IPS-15b (cell line): ENCODE results near the gene ITGB1BP1.

ENCODE experiments used
- H3K27me3 ChIP-seq: one replicate; pipeline ENCODE4 v1.6.1; 2013; ENCODE audit warnings: low read length; ENCODE audit not compliant: control insufficient read depth, insufficient read depth
- H3K36me3 ChIP-seq: one replicate; pipeline ENCODE4 v1.6.1; 2013; ENCODE audit warnings: low read length; ENCODE audit not compliant: control insufficient read depth, insufficient read depth
- H3K4me1 ChIP-seq: one replicate; pipeline ENCODE4 v1.6.1; 2013; ENCODE audit warnings: mild to moderate bottlenecking, low read length; ENCODE audit not compliant: control insufficient read depth, insufficient read depth
- H3K4me3 ChIP-seq: one replicate; pipeline ENCODE4 v1.5.1; 2013; ENCODE audit warnings: low read depth, low read length
- H3K9ac ChIP-seq: one replicate; pipeline ENCODE4 v1.6.1; 2013; ENCODE audit warnings: low read depth, mild to moderate bottlenecking, low read length
- H3K9me3 ChIP-seq: one replicate; pipeline ENCODE4 v1.6.1; 2013; ENCODE audit warnings: mild to moderate bottlenecking, low read length; ENCODE audit not compliant: control insufficient read depth, insufficient read depth

ITGB1BP1 gene

GRCh38 chr2:9394816-9395215, 28.5 kb downstream of the ITGB1BP1 start:
- H3K9ac ChIP-seq: no peak overlapping the region
- H3K36me3 ChIP-seq: no peaks in the 10 kb centered on the region
- H3K27me3 ChIP-seq: no peaks in the 10 kb centered on the region
- H3K4me1 ChIP-seq: no peaks in the 10 kb centered on the region
- no peak overlapping the region for H3K4me3 ChIP-seq
- no peaks in the 10 kb centered on the region for H3K9me3 ChIP-seq

GRCh38 chr2:9392898-9393765, 30.2 kb downstream of the ITGB1BP1 start:
- Histone ChIP-seq H3K36me3 (no peaks in the 10 kb centered on the region), H3K27me3 (no peaks in the 10 kb centered on the region), H3K4me3 (no peak overlapping the region), H3K9ac (peak overlapping the region; percentile 12), H3K9me3 (no peaks in the 10 kb centered on the region), H3K4me1 (no peaks in the 10 kb centered on the region)

GRCh38 chr2:9391961-9392720, 31.2 kb downstream of the ITGB1BP1 start:
- H3K9ac ChIP-seq: no peak overlapping the region
- no peak overlapping the region for H3K4me3 ChIP-seq
- no peaks in the 10 kb centered on the region for H3K36me3 ChIP-seq

GRCh38 chr2:9390991-9391390, 32.3 kb downstream of the ITGB1BP1 start:
- Histone ChIP-seq H3K9ac (no peak overlapping the region), H3K36me3 (no peaks in the 10 kb centered on the region), H3K4me1 (no peaks in the 10 kb centered on the region)

More at GRCh38 chr2:9391961-9392720, 31.2 kb downstream of the ITGB1BP1 start:
- Histone ChIP-seq H3K4me1 (no peaks in the 10 kb centered on the region), H3K9me3 (no peaks in the 10 kb centered on the region), H3K27me3 (no peaks in the 10 kb centered on the region)

GRCh38 chr2:9390151-9390850, 33.0 kb downstream of the ITGB1BP1 start:
- Histone ChIP-seq H3K9ac (no peak overlapping the region), H3K36me3 (no peaks in the 10 kb centered on the region), H3K4me3 (no peak overlapping the region), H3K4me1 (no peaks in the 10 kb centered on the region), H3K9me3 (no peaks in the 10 kb centered on the region), H3K27me3 (no peaks in the 10 kb centered on the region)

More at GRCh38 chr2:9390991-9391390, 32.3 kb downstream of the ITGB1BP1 start:
- H3K9me3 ChIP-seq: no peaks in the 10 kb centered on the region
- no peak overlapping the region for H3K4me3 ChIP-seq
- H3K27me3 ChIP-seq: no peaks in the 10 kb centered on the region

GRCh38 chr2:9388950-9389911, 34.1 kb downstream of the ITGB1BP1 start:
- no peak overlapping the region for H3K9ac ChIP-seq
- no peaks in the 10 kb centered on the region for H3K4me1 ChIP-seq
- H3K9me3 ChIP-seq: no peaks in the 10 kb centered on the region
- no peak overlapping the region for H3K4me3 ChIP-seq
- no peaks in the 10 kb centered on the region for H3K27me3 ChIP-seq
- H3K36me3 ChIP-seq: no peaks in the 10 kb centered on the region

GRCh38 chr2:9388199-9388681, 35.1 kb downstream of the ITGB1BP1 start:
- H3K9me3 ChIP-seq: no peaks in the 10 kb centered on the region
- H3K4me3 ChIP-seq: no peak overlapping the region
- H3K36me3 ChIP-seq: no peaks in the 10 kb centered on the region
- H3K9ac ChIP-seq: no peak overlapping the region
- H3K27me3 ChIP-seq: no peaks in the 10 kb centered on the region
- no peaks in the 10 kb centered on the region for H3K4me1 ChIP-seq

GRCh38 chr2:9385841-9386240, 37.5 kb downstream of the ITGB1BP1 start:
- Histone ChIP-seq H3K4me3 (no peak overlapping the region), H3K9ac (no peak overlapping the region), H3K4me1 (no peaks in the 10 kb centered on the region), H3K27me3 (no peaks in the 10 kb centered on the region), H3K36me3 (no peaks in the 10 kb centered on the region), H3K9me3 (no peaks in the 10 kb centered on the region)

GRCh38 chr2:9384521-9384920, 38.8 kb downstream of the ITGB1BP1 start:
- no peaks in the 10 kb centered on the region for H3K27me3 ChIP-seq
- no peak overlapping the region for H3K9ac ChIP-seq
- no peak overlapping the region for H3K4me3 ChIP-seq
- H3K9me3 ChIP-seq: no peaks in the 10 kb centered on the region
- H3K36me3 ChIP-seq: no peaks in the 10 kb centered on the region
- no peaks in the 10 kb centered on the region for H3K4me1 ChIP-seq

- no peaks in the 10 kb centered on the region for H3K4me1 ChIP-seq
- H3K4me3 ChIP-seq: no peak overlapping the region
- no peak overlapping the region for H3K9ac ChIP-seq
- H3K9me3 ChIP-seq: no peaks in the 10 kb centered on the region
- no peaks in the 10 kb centered on the region for H3K27me3 ChIP-seq
- no peaks in the 10 kb centered on the region for H3K36me3 ChIP-seq
Observed at GRCh38 chr2:9382604-9383235, 40.6 kb downstream of the ITGB1BP1 start.
